ENCODE measurements around the gene GNPTG.

The GNPTG gene

GRCh38 chr16:1401061-1401757, 49.5 kb downstream of the GNPTG start:
- Histone ChIP-seq H3K4me3 (ENCODE audit: low read depth, low read length) (no peak overlapping the region), H3K9ac (no peak overlapping the region), H3K36me3 (ENCODE audit: control insufficient read depth, insufficient read depth, low read length) (no peaks in the 10 kb centered on the region), H3K79me2 (peaks cover 9% of the 10 kb centered on the region), H3K4me2 (ENCODE audit: low read length) (no peak overlapping the region), H3K27me3 (ENCODE audit: control insufficient read depth, insufficient read depth, low read length) (no peaks in the 10 kb centered on the region), H2AFZ (no peak overlapping the region), H3K27ac (no peak overlapping the region), H3K9me3 (ENCODE audit: control insufficient read depth, low read length) (no peaks in the 10 kb centered on the region), H3K4me1 (no peaks in the 10 kb centered on the region)
- no peak for TF ChIP-seq CTCF (IDR thresholded peaks at IDR 0.05)

DNA sequence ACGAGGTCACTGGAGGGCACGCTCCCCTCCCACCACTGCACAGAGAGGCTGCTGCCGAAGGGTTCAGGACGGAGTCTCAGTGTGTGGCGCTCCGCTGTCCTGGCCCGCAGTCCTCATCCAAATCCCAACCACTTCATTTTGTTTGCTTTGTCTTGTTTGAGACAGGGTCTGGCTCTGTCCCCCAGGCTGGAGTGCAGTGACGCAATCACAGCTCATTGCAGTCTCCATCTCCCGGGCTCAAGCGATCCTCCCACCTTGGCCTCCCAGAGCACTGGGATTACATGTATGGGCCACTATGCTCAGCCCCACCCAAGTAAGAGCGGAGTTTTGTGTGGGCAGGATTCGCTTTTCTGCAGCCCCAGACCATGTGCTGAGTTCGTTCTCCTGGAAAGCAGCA, 50.0 kb downstream of the GNPTG start:
- Histone ChIP-seq H2AFZ (no peak overlapping the region), H3K27me3 (ENCODE audit: control insufficient read depth, insufficient read depth, low read length) (no peaks in the 10 kb centered on the region), H3K79me2 (peaks cover 14% of the 10 kb centered on the region), H3K4me3 (ENCODE audit: low read depth, low read length) (no peak overlapping the region), H3K27ac (no peak overlapping the region), H3K4me1 (no peaks in the 10 kb centered on the region), H3K9me3 (ENCODE audit: control insufficient read depth, low read length) (no peaks in the 10 kb centered on the region), H3K36me3 (ENCODE audit: control insufficient read depth, insufficient read depth, low read length) (no peaks in the 10 kb centered on the region), H3K4me2 (ENCODE audit: low read length) (no peak overlapping the region), H3K9ac (no peak overlapping the region)
- no peak for TF ChIP-seq CTCF (IDR thresholded peaks at IDR 0.05)

DNA sequence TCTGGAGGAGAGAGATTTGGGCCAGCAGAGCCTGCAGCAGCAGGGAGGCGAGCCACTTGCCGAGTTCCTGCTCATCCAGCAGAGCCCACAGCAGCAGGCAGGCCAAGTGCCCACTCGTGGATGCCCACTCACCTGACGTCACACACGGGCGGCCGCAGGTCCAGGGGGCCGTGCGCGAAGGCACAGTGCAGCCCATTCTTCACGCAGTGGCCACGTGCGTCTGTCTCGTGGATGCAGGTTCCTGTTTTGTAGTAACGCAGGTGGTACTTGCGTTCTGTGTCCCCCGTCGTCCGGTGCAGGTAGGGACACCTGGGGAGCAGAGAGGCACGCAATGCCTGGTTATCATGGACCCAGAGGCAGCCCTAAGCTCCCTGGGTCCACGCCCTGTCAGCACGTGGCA, 51.3 kb downstream of the GNPTG start:
- no peak overlapping the region for H3K9ac ChIP-seq
- H3K27me3 ChIP-seq (ENCODE audit: control insufficient read depth, insufficient read depth, low read length) = no peaks in the 10 kb centered on the region
- H3K4me2 ChIP-seq (ENCODE audit: low read length) = no peak overlapping the region
- H3K9me3 ChIP-seq (ENCODE audit: control insufficient read depth, low read length) = no peaks in the 10 kb centered on the region
- H3K79me2 ChIP-seq = peaks cover 15% of the 10 kb centered on the region
- no peak overlapping the region for H3K27ac ChIP-seq
- no peak overlapping the region for H3K4me3 ChIP-seq (ENCODE audit: low read depth, low read length)
- no peak for TF ChIP-seq CTCF (IDR thresholded peaks at IDR 0.05)
- no peak overlapping the region for H2AFZ ChIP-seq
- no peaks in the 10 kb centered on the region for H3K36me3 ChIP-seq (ENCODE audit: control insufficient read depth, insufficient read depth, low read length)
- no peaks in the 10 kb centered on the region for H3K4me1 ChIP-seq

DNA sequence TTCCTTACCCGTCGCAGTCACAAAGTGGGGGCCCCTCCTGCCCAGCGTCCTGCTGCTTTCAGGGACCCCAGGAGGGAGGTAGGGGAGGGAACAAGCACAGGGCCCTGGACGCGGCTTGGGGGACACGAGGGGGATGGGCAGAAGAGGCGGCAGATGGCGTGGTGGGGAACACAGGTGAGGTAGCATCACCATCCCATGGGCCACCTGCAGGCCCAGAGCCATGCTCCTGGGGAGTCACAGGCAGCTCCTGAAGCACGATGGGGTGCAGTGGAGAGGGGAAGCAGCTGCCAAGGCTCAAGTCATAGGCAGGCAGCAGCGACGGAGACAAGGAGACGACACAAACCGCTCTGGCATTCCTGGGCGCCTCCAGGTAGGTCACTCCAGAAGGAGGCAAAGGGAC, 52.0 kb downstream of the GNPTG start:
- Histone ChIP-seq H3K79me2 (peaks cover 17% of the 10 kb centered on the region), H3K27ac (no peak overlapping the region), H3K4me2 (ENCODE audit: low read length) (no peak overlapping the region), H3K4me1 (no peaks in the 10 kb centered on the region), H3K9ac (no peak overlapping the region), H3K9me3 (ENCODE audit: control insufficient read depth, low read length) (no peaks in the 10 kb centered on the region), H3K4me3 (ENCODE audit: low read depth, low read length) (no peak overlapping the region), H2AFZ (no peak overlapping the region), H3K36me3 (ENCODE audit: control insufficient read depth, insufficient read depth, low read length) (no peaks in the 10 kb centered on the region), H3K27me3 (ENCODE audit: control insufficient read depth, insufficient read depth, low read length) (no peaks in the 10 kb centered on the region)
- TF ChIP-seq CTCF (IDR thresholded peaks at IDR 0.05) = no peak

GRCh38 chr16:1407753-1408152, 56.0 kb downstream of the GNPTG start:
- Histone ChIP-seq H3K4me3 (ENCODE audit: low read depth, low read length) (no peak overlapping the region), H3K27me3 (ENCODE audit: control insufficient read depth, insufficient read depth, low read length) (no peaks in the 10 kb centered on the region), H3K9me3 (ENCODE audit: control insufficient read depth, low read length) (no peaks in the 10 kb centered on the region), H3K36me3 (ENCODE audit: control insufficient read depth, insufficient read depth, low read length) (no peaks in the 10 kb centered on the region), H2AFZ (no peak overlapping the region), H3K27ac (no peak overlapping the region), H3K4me1 (no peaks in the 10 kb centered on the region), H3K9ac (no peak overlapping the region), H3K4me2 (ENCODE audit: low read length) (no peak overlapping the region), H3K79me2 (peaks cover 18% of the 10 kb centered on the region)
- TF ChIP-seq CTCF (IDR thresholded peaks at IDR 0.05) = no peak

Measured in parathyroid adenoma (tissue), 2 donors.